Neuron (in vitro differentiated cells): ENCODE results near the gene MAGEB3.

Experiments used
- H2AFZ ChIP-seq: one replicate; pipeline ENCODE4 v1.6.1; 2013; ENCODE audit warnings: low read depth, mild to moderate bottlenecking, inconsistent platforms, low read length, moderate library complexity
- H3K27me3 ChIP-seq: one replicate; pipeline ENCODE4 v1.6.1; 2013; ENCODE audit warnings: low read length; ENCODE audit not compliant: insufficient read depth
- H3K36me3 ChIP-seq: one replicate; pipeline ENCODE4 v1.6.1; 2013; ENCODE audit warnings: low read length; ENCODE audit not compliant: insufficient read depth
- H3K4me1 ChIP-seq: one replicate; pipeline ENCODE4 v1.6.1; 2013; ENCODE audit warnings: low read length; ENCODE audit not compliant: insufficient read depth
- H3K4me3 ChIP-seq: 2 replicates; pipeline ENCODE4 v1.5.1; 2013; ENCODE audit warnings: mild to moderate bottlenecking, low read length, moderate library complexity
- H3K9me3 ChIP-seq: one replicate; pipeline ENCODE4 v1.6.1; 2013; ENCODE audit warnings: low read length

The MAGEB3 gene

GRCh38 chrX:30246769-30247489 lies 16.5 kb downstream of the MAGEB3 start, which contains the start of gene MAGEB1:
MAGEB1 (plus strand) TSS chrX:30247146; CDS start chrX:30250494, 3,348 bp downstream.
- no peak within 1 kb of the TSS for H2AFZ ChIP-seq
- no peaks in the 10 kb centered on the region for H3K36me3 ChIP-seq
- H3K4me1 ChIP-seq, result no peaks in the 10 kb centered on the region
- no peak within 1 kb of the TSS for H3K4me3 ChIP-seq
- H3K9me3 ChIP-seq, result no peaks in the 10 kb centered on the region
- H3K27me3 ChIP-seq, result no peaks in the 10 kb centered on the region

DNA sequence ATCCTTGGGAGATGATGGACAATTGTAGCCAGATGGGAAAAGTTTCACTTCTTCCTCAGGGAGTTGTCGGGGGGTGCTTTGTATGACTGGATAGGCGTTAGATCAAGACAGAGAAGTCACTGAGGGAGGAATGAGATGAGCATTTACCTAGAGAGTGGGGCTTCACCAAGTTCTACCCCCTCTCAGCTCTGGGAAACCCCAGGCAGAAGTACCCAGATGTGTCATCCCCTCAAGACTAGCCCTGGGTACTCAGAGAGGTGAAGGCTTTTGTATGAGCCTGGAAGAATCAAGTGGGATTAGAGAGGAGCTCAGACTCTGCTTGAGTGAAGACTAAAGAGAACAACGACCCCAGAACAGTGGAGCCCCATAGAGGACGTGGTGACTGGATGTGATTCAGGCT lies 18.4 kb downstream of the MAGEB3 start:
- H3K4me1 ChIP-seq, result no peaks in the 10 kb centered on the region
- no peaks in the 10 kb centered on the region for H3K9me3 ChIP-seq
- no peaks in the 10 kb centered on the region for H3K27me3 ChIP-seq
- no peaks in the 10 kb centered on the region for H3K36me3 ChIP-seq
- no peak overlapping the region for H2AFZ ChIP-seq
- no peak overlapping the region for H3K4me3 ChIP-seq

DNA sequence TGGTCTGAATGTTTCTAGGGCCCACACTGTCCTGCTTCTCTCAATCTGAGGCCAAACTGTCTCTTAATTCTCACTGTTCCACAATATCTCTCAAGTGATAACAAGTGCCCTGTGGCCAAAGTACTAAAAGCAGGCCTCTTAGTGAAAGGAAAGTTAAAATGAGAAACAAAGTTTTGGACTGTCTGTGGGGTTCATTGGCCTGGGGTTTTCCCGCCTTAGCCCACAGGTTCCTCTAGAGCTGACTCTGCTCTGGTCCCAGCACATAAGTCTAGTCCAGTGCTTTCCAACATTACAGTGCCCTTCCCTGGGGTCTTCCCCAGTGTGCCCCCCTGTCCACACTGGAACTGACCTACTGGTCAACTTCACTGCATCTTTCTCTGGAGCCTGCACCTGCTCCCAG lies 22.8 kb downstream of the MAGEB3 start:
- no peaks in the 10 kb centered on the region for H3K4me1 ChIP-seq
- H3K9me3 ChIP-seq, result no peaks in the 10 kb centered on the region
- H2AFZ ChIP-seq, result no peak overlapping the region
- no peaks in the 10 kb centered on the region for H3K36me3 ChIP-seq
- H3K27me3 ChIP-seq, result no peaks in the 10 kb centered on the region
- H3K4me3 ChIP-seq, result no peak overlapping the region

DNA sequence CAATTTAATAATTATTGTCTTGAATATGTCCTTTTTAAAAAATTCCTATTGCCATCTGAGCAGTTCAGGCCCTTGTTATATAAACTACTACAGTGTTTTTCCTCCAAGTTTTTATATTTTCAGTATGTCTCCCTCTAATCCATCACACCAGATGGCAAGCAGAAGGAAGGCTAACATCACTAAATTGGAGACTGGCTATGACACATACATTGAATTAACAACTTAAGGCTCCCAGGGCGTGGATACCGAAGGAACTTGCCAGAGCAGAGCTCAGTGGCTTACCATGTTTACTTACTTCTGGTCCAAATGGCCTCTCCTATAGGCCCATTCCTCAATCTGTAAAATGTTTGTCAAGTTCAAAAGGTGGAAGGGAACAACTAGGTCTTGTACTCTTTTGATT lies 29.5 kb downstream of the MAGEB3 start:
- Histone ChIP-seq H2AFZ (no peak overlapping the region), H3K27me3 (no peaks in the 10 kb centered on the region), H3K36me3 (no peaks in the 10 kb centered on the region), H3K4me3 (no peak overlapping the region), H3K9me3 (no peaks in the 10 kb centered on the region), H3K4me1 (no peaks in the 10 kb centered on the region)

- Histone ChIP-seq H2AFZ (no peak overlapping the region), H3K27me3 (peaks cover 2% of the 10 kb centered on the region), H3K4me1 (no peaks in the 10 kb centered on the region), H3K9me3 (no peaks in the 10 kb centered on the region), H3K4me3 (no peak overlapping the region), H3K36me3 (no peaks in the 10 kb centered on the region)
Measured at GRCh38 chrX:30261012-30261411, 30.6 kb downstream of the MAGEB3 start.

DNA sequence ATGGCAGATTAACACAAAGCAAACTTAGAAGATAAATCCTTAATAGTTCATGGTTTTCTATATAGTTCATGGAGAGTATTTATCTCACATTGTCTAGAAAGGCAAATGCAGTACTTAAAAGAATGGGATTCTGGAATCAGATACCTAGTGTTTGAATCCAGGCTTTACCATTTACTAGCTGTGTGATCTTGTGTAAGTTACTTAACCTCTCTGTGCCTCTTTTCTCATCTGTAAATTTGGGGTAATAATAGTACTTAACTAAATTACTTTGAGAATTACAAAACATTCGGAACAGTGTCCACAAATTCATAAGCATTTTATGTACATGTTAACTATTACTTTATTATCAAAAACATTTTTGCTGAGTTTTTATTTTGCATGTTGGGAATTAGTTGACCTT lies 32.3 kb downstream of the MAGEB3 start:
- Histone ChIP-seq H3K27me3 (peaks cover 2% of the 10 kb centered on the region), H3K9me3 (no peaks in the 10 kb centered on the region), H3K4me3 (no peak overlapping the region), H2AFZ (no peak overlapping the region), H3K4me1 (no peaks in the 10 kb centered on the region), H3K36me3 (no peaks in the 10 kb centered on the region)

GRCh38 chrX:30270639-30271038 lies 40.2 kb downstream of the MAGEB3 start:
- H3K4me3 ChIP-seq, result no peak overlapping the region
- no peaks in the 10 kb centered on the region for H3K9me3 ChIP-seq
- H2AFZ ChIP-seq, result no peak overlapping the region
- no peaks in the 10 kb centered on the region for H3K36me3 ChIP-seq
- no peaks in the 10 kb centered on the region for H3K4me1 ChIP-seq
- H3K27me3 ChIP-seq, result no peaks in the 10 kb centered on the region

- Histone ChIP-seq H2AFZ (no peak overlapping the region), H3K9me3 (no peaks in the 10 kb centered on the region), H3K4me1 (no peaks in the 10 kb centered on the region), H3K27me3 (no peaks in the 10 kb centered on the region), H3K36me3 (no peaks in the 10 kb centered on the region), H3K4me3 (no peak overlapping the region)
Measured at GRCh38 chrX:30275498-30275897, 45.0 kb downstream of the MAGEB3 start.

GRCh38 chrX:30278365-30278764 lies 47.9 kb downstream of the MAGEB3 start:
- Histone ChIP-seq H3K9me3 (no peaks in the 10 kb centered on the region), H2AFZ (no peak overlapping the region), H3K27me3 (no peaks in the 10 kb centered on the region), H3K36me3 (no peaks in the 10 kb centered on the region), H3K4me3 (no peak overlapping the region), H3K4me1 (no peaks in the 10 kb centered on the region)

- Histone ChIP-seq H2AFZ (no peak overlapping the region), H3K27me3 (no peaks in the 10 kb centered on the region), H3K4me3 (no peak overlapping the region), H3K9me3 (no peaks in the 10 kb centered on the region), H3K4me1 (no peaks in the 10 kb centered on the region), H3K36me3 (no peaks in the 10 kb centered on the region)
Measured at GRCh38 chrX:30280428-30280827, 50.0 kb downstream of the MAGEB3 start.

DNA sequence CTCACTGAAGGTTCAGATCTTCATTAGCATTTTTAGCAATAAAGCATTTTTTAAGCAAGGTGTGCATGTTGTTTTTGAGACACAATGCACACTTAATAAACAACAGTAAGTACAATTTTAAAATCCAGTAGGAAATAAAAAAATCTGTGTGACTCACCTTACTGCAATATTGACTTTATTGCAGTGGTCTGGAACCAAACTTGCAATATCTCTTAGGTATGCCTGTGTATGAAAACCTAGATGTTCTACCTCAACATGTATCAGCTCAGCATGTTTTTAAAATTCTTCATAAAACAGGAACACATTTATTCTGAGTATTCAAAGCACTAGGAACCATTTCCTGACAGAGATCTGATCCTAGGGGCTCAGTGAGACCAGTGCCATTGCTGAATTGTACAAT lies 52.1 kb downstream of the MAGEB3 start:
- H3K4me3 ChIP-seq, result no peak overlapping the region
- no peaks in the 10 kb centered on the region for H3K36me3 ChIP-seq
- H3K4me1 ChIP-seq, result no peaks in the 10 kb centered on the region
- no peak overlapping the region for H2AFZ ChIP-seq
- no peaks in the 10 kb centered on the region for H3K9me3 ChIP-seq
- H3K27me3 ChIP-seq, result no peaks in the 10 kb centered on the region

DNA sequence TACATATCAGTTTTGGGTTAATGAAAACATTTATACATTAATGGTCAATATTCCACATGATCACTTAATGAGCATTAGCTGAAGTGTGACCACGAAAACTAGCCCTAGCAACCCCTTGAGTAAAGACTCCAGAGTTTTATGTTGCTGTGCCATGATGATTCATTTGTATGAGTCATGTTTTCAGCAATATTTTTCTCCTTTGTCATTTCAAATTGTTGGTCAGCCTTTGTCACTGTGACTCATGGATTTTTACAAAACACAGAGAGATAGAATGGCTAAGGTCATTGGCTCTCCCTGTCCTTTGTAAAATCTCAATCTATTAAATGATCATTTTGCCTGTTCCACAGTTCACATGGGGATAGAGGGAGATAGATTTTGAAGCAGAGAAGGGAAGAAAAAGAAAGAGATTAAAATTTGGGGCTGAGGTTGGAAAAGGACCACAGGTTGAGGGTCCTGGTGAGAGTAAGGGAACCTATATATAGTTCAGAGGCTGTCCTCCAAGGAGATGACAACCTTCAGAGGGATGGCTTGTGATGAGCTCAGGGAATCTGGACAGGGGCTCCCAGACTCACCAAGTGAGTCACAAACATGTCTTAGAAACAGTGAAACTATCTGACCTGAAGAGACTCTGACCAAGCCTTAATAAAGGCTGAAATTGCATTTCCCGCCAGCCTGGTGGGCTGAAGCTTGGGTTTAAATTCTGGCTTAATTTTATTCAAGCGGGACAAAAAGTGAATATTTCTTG lies 53.2 kb downstream of the MAGEB3 start:
- Histone ChIP-seq H2AFZ (no peak overlapping the region), H3K36me3 (no peaks in the 10 kb centered on the region), H3K27me3 (no peaks in the 10 kb centered on the region), H3K4me1 (no peaks in the 10 kb centered on the region), H3K9me3 (no peaks in the 10 kb centered on the region), H3K4me3 (no peak overlapping the region)
